ENCODE results near the gene EED. TPM values are rescaled to one million over a fixed set of nuclear protein-coding genes. Genes with fewer than 3 reads are reported as not detected.

Gene EED
- total RNA-seq, 1 donor from 2014 or later: 32.4 TPM

DNA sequence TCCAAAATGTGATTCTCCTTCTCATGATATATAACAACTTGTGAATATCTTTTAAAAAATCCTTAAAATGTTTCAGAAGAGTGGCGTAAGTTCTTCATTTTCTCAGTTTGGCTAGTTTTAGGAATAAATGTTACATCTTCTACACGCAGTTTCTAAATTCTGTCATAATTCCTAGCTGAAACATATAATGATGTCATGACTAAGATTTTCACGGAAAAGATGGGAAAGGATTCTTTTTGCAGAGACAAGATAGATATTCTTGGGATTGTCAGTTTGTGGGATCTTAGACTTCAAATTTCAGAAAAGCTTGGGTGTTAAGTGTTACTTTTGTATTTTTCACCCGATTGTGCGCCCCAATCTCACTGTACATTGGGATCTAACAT, 1.7 kb downstream of the EED start:
- H3K4me1 Mint-ChIP-seq: peaks cover 43% of the 10 kb centered on the region
- H3K27ac Mint-ChIP-seq: no peak overlapping the region
- peaks cover 3% of the 10 kb centered on the region for H3K27me3 Mint-ChIP-seq (ENCODE audit: low read depth)

DNA sequence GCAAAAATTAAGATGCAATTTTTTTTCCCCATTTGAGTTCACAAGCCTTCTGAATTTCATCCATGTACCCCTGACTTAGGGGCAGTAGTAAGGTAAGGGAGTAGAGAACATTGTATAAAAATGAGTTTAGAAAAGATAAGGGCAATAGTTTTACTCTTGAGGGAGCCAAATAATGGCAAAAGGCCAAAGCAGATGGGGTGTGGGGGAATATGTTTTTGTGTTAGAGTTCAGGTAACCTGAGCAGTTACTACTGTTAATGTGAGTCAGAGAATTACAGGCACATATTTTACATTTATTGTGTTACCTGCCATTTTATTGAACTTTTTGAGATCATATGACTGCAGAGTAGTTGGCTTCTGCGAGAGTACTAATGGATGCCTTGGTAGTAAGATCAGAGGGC, 3.1 kb downstream of the EED start:
- H3K4me1 Mint-ChIP-seq: peaks cover 46% of the 10 kb centered on the region
- H3K9me3 Mint-ChIP-seq: no peaks in the 10 kb centered on the region
- no peak overlapping the region for H3K27ac Mint-ChIP-seq
- TF ChIP-seq, protein P1, sequence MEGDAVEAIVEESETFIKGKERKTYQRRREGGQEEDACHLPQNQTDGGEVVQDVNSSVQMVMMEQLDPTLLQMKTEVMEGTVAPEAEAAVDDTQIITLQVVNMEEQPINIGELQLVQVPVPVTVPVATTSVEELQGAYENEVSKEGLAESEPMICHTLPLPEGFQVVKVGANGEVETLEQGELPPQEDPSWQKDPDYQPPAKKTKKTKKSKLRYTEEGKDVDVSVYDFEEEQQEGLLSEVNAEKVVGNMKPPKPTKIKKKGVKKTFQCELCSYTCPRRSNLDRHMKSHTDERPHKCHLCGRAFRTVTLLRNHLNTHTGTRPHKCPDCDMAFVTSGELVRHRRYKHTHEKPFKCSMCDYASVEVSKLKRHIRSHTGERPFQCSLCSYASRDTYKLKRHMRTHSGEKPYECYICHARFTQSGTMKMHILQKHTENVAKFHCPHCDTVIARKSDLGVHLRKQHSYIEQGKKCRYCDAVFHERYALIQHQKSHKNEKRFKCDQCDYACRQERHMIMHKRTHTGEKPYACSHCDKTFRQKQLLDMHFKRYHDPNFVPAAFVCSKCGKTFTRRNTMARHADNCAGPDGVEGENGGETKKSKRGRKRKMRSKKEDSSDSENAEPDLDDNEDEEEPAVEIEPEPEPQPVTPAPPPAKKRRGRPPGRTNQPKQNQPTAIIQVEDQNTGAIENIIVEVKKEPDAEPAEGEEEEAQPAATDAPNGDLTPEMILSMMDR (IDR thresholded peaks at IDR 0.05; ENCODE audit: unreplicated experiment): no peak
- peak overlapping the region; percentile 25 for H3K4me3 Mint-ChIP-seq
- no peak for DNase-seq (ENCODE audit: low spot score in 2 of 2, unreplicated experiment in 2 of 2)
- H3K36me3 Mint-ChIP-seq: peaks cover 2% of the 10 kb centered on the region
- peaks cover under 1% of the 10 kb centered on the region for H3K27me3 Mint-ChIP-seq (ENCODE audit: low read depth)

More for the DNA sequence above, 1.7 kb downstream of the EED start:
- Mint-ChIP-seq H3K4me3 (no peak overlapping the region), H3K36me3 (no peaks in the 10 kb centered on the region), H3K9me3 (no peaks in the 10 kb centered on the region)
- no peak for DNase-seq (ENCODE audit: low spot score in 2 of 2, unreplicated experiment in 2 of 2)
- TF ChIP-seq, protein P1 (IDR thresholded peaks at IDR 0.05; ENCODE audit: unreplicated experiment): no peak

DNA sequence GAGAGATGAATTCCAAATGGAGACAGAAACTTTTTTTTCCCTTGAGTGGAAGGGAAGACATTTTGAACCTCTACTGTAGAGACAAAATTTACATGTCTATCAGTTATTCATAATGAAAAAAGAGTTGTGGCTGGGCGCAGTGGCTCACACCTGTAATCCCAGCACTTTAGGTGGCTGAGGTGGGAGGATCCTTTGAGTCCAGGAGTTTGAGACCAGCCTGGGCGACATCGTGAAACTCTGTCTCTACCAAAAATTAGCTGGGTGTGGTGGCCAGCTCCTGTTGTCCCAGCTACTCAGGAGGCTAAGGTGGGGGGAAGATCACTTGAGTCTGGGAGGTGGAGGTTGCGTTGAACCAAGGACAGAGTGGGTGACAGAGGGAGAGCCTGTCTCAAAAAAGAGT, 4.1 kb downstream of the EED start:
- no peaks in the 10 kb centered on the region for H3K9me3 Mint-ChIP-seq
- peaks cover 3% of the 10 kb centered on the region for H3K36me3 Mint-ChIP-seq
- no peak for DNase-seq (ENCODE audit: low spot score in 2 of 2, unreplicated experiment in 2 of 2)
- peak overlapping the region; percentile 49 for H3K27ac Mint-ChIP-seq
- peaks cover 46% of the 10 kb centered on the region for H3K4me1 Mint-ChIP-seq
- H3K27me3 Mint-ChIP-seq (ENCODE audit: low read depth): no peaks in the 10 kb centered on the region
- no peak overlapping the region for H3K4me3 Mint-ChIP-seq
- TF ChIP-seq, protein P1 (IDR thresholded peaks at IDR 0.05; ENCODE audit: unreplicated experiment): no peak

DNA sequence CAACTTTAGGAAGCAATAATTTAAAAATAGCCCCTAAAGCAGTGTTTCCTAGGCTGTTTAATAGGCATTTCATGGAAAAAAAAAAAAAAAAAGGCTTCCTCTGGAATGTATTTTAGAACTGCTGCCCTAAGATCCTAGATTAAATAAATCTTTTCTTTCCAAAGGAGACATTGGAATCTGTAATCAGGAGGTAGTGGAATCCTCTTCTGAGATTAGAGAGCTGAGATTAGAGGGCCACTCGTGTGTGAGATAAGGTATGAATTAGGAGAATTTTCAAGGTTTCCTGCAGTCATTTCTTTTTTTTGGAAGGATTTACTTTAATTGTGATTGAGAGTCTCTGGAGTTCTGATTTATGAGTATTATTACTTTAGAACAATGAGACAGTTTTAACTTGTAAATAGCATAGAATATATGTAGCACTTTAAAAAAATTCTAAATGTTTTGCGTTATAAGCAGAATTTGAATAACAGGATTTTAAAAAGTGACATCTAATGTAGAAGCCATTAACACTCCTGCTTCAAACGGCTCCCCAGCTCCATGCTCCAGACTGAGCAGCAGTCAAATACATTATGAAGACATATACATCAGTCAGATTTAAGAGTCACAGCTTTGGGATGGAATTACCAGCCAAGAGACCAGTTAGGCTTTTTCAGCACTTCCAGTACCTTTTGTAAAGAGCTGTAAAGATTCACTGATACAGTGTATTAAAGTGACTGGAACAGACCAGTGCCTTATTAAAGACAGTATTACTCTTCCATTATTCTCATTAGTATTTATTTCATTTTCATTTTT, 5.0 kb downstream of the EED start:
- TF ChIP-seq, protein P1 (IDR thresholded peaks at IDR 0.05; ENCODE audit: unreplicated experiment): no peak
- Mint-ChIP-seq H3K27ac (peak overlapping the region; percentile 86), H3K4me3 (no peak overlapping the region)

DNA sequence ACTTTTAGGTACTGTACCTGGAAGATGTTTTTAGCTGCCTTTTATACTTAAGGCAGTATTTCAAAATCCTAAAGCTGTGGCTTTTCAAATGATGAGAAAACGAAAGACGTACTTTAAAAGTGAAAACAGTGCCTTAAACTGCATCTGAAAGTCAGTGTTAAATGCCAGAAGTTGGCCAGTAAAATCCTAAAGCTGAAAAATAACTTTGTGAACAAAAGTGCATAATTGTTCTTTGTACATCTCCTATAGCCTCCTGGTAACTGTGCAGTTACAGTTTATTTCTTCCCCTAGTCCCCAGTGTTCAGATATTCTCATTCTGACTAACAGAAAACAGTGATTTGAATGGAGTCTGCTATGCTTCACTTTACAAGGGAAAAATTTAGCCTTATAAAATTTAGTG, 6.8 kb downstream of the EED start:
- Mint-ChIP-seq H3K27me3 (ENCODE audit: low read depth) (no peaks in the 10 kb centered on the region), H3K4me1 (peaks cover 42% of the 10 kb centered on the region), H3K27ac (peak overlapping the region; percentile 50), H3K9me3 (no peaks in the 10 kb centered on the region), H3K36me3 (peaks cover 3% of the 10 kb centered on the region), H3K4me3 (no peak overlapping the region)
- TF ChIP-seq, protein P1 (IDR thresholded peaks at IDR 0.05; ENCODE audit: unreplicated experiment): no peak
- DNase-seq (ENCODE audit: low spot score in 2 of 2, unreplicated experiment in 2 of 2): no peak

More for the DNA sequence above, 5.0 kb downstream of the EED start:
- no peaks in the 10 kb centered on the region for H3K27me3 Mint-ChIP-seq (ENCODE audit: low read depth)
- no peak for DNase-seq (ENCODE audit: low spot score in 2 of 2, unreplicated experiment in 2 of 2)
- H3K9me3 Mint-ChIP-seq: no peaks in the 10 kb centered on the region
- peaks cover 3% of the 10 kb centered on the region for H3K36me3 Mint-ChIP-seq
- peaks cover 46% of the 10 kb centered on the region for H3K4me1 Mint-ChIP-seq
